ENCODE results near the gene PRADC1.

PRADC1 gene

GRCh38 chr2:73253400-73253799 lies 20.4 kb upstream of the PRADC1 start:
- H3K9me3 Mint-ChIP-seq: no peaks in the 10 kb centered on the region
- no peak for ATAC-seq
- H3K27me3 Mint-ChIP-seq: no peaks in the 10 kb centered on the region
- peaks cover 10% of the 10 kb centered on the region for H3K4me1 Mint-ChIP-seq
- no peak overlapping the region for H3K4me3 Mint-ChIP-seq
- no peak overlapping the region for H3K27ac Mint-ChIP-seq
- peaks cover 61% of the 10 kb centered on the region for H3K36me3 Mint-ChIP-seq

GRCh38 chr2:73252238-73253027 lies 19.4 kb upstream of the PRADC1 start:
- ATAC-seq: no peak
- H3K27ac Mint-ChIP-seq: no peak overlapping the region
- peaks cover 70% of the 10 kb centered on the region for H3K36me3 Mint-ChIP-seq

GRCh38 chr2:73250872-73251846 lies 18.1 kb upstream of the PRADC1 start:
- Mint-ChIP-seq H3K9me3 (no peaks in the 10 kb centered on the region), H3K27ac (no peak overlapping the region), H3K27me3 (no peaks in the 10 kb centered on the region), H3K36me3 (peaks cover 76% of the 10 kb centered on the region), H3K4me1 (peaks cover 7% of the 10 kb centered on the region), H3K4me3 (no peak overlapping the region)
- ATAC-seq: no peak

More at GRCh38 chr2:73252238-73253027, 19.4 kb upstream of the PRADC1 start:
- Mint-ChIP-seq H3K4me3 (no peak overlapping the region), H3K4me1 (peaks cover 10% of the 10 kb centered on the region), H3K9me3 (no peaks in the 10 kb centered on the region), H3K27me3 (no peaks in the 10 kb centered on the region)

- Mint-ChIP-seq H3K27ac (no peak overlapping the region), H3K4me1 (peaks cover 6% of the 10 kb centered on the region), H3K27me3 (no peaks in the 10 kb centered on the region), H3K4me3 (no peak overlapping the region), H3K9me3 (no peaks in the 10 kb centered on the region), H3K36me3 (peaks cover 77% of the 10 kb centered on the region)
- ATAC-seq: no peak
Observed at GRCh38 chr2:73249636-73250035, 16.6 kb upstream of the PRADC1 start.

GRCh38 chr2:73246850-73247249 lies 13.8 kb upstream of the PRADC1 start:
- no peaks in the 10 kb centered on the region for H3K9me3 Mint-ChIP-seq
- no peaks in the 10 kb centered on the region for H3K27me3 Mint-ChIP-seq
- H3K4me3 Mint-ChIP-seq: no peak overlapping the region
- ATAC-seq: no peak
- H3K27ac Mint-ChIP-seq: no peak overlapping the region
- H3K36me3 Mint-ChIP-seq: peaks cover 66% of the 10 kb centered on the region
- H3K4me1 Mint-ChIP-seq: peaks cover 6% of the 10 kb centered on the region

- ATAC-seq: no peak
- H3K4me1 Mint-ChIP-seq: peaks cover 6% of the 10 kb centered on the region
- no peak overlapping the region for H3K4me3 Mint-ChIP-seq
- H3K36me3 Mint-ChIP-seq: peaks cover 49% of the 10 kb centered on the region
- H3K27ac Mint-ChIP-seq: no peak overlapping the region
- no peaks in the 10 kb centered on the region for H3K9me3 Mint-ChIP-seq
- no peaks in the 10 kb centered on the region for H3K27me3 Mint-ChIP-seq
Observed at GRCh38 chr2:73244580-73244979, 11.5 kb upstream of the PRADC1 start.

GRCh38 chr2:73243884-73244570 lies 11.0 kb upstream of the PRADC1 start:
- no peak overlapping the region for H3K4me3 Mint-ChIP-seq
- ATAC-seq: no peak
- no peak overlapping the region for H3K27ac Mint-ChIP-seq
- H3K27me3 Mint-ChIP-seq: no peaks in the 10 kb centered on the region
- peaks cover 44% of the 10 kb centered on the region for H3K36me3 Mint-ChIP-seq
- no peaks in the 10 kb centered on the region for H3K9me3 Mint-ChIP-seq
- H3K4me1 Mint-ChIP-seq: peaks cover 6% of the 10 kb centered on the region

GRCh38 chr2:73239776-73240175 lies 6.7 kb upstream of the PRADC1 start:
- no peak overlapping the region for H3K4me3 Mint-ChIP-seq
- H3K9me3 Mint-ChIP-seq: no peaks in the 10 kb centered on the region
- no peak for ATAC-seq
- H3K4me1 Mint-ChIP-seq: peaks cover 32% of the 10 kb centered on the region
- no peaks in the 10 kb centered on the region for H3K27me3 Mint-ChIP-seq
- H3K36me3 Mint-ChIP-seq: peaks cover 23% of the 10 kb centered on the region
- H3K27ac Mint-ChIP-seq: no peak overlapping the region

- no peak for ATAC-seq
- H3K4me1 Mint-ChIP-seq: peaks cover 33% of the 10 kb centered on the region
- no peaks in the 10 kb centered on the region for H3K27me3 Mint-ChIP-seq
- H3K4me3 Mint-ChIP-seq: no peak overlapping the region
- H3K9me3 Mint-ChIP-seq: no peaks in the 10 kb centered on the region
- no peak overlapping the region for H3K27ac Mint-ChIP-seq
- H3K36me3 Mint-ChIP-seq: peaks cover 15% of the 10 kb centered on the region
Observed at GRCh38 chr2:73238976-73239375, 5.9 kb upstream of the PRADC1 start.

GRCh38 chr2:73238149-73238548 lies 5.1 kb upstream of the PRADC1 start:
- H3K27me3 Mint-ChIP-seq: no peaks in the 10 kb centered on the region
- ATAC-seq: no peak
- peaks cover 12% of the 10 kb centered on the region for H3K36me3 Mint-ChIP-seq
- H3K4me1 Mint-ChIP-seq: peaks cover 33% of the 10 kb centered on the region
- H3K27ac Mint-ChIP-seq: no peak overlapping the region
- no peaks in the 10 kb centered on the region for H3K9me3 Mint-ChIP-seq
- no peak overlapping the region for H3K4me3 Mint-ChIP-seq

- ATAC-seq: no peak
- Mint-ChIP-seq H3K4me1 (peaks cover 38% of the 10 kb centered on the region), H3K27ac (no peak overlapping the region), H3K9me3 (no peaks in the 10 kb centered on the region), H3K4me3 (no peak overlapping the region), H3K36me3 (peaks cover 12% of the 10 kb centered on the region), H3K27me3 (no peaks in the 10 kb centered on the region)
Observed at GRCh38 chr2:73237168-73237567, 4.1 kb upstream of the PRADC1 start.

- peaks cover 12% of the 10 kb centered on the region for H3K36me3 Mint-ChIP-seq
- no peaks in the 10 kb centered on the region for H3K9me3 Mint-ChIP-seq
- H3K4me1 Mint-ChIP-seq: peaks cover 38% of the 10 kb centered on the region
- H3K4me3 Mint-ChIP-seq: peak overlapping the region; percentile 97
- no peaks in the 10 kb centered on the region for H3K27me3 Mint-ChIP-seq
- H3K27ac Mint-ChIP-seq: peak overlapping the region; percentile 95
- ATAC-seq: no peak
Observed at GRCh38 chr2:73235315-73236028, 2.4 kb upstream of the PRADC1 start.

- peaks cover 38% of the 10 kb centered on the region for H3K4me1 Mint-ChIP-seq
- peaks cover 12% of the 10 kb centered on the region for H3K36me3 Mint-ChIP-seq
- peak within 1 kb of the TSS; percentile 95 for H3K27ac Mint-ChIP-seq
- peak; percentile 84 for ATAC-seq
- H3K9me3 Mint-ChIP-seq: no peaks in the 10 kb centered on the region
- H3K4me3 Mint-ChIP-seq: peak within 1 kb of the TSS; percentile 97
- H3K27me3 Mint-ChIP-seq: no peaks in the 10 kb centered on the region
Observed at GRCh38 chr2:73233932-73234832, 1.1 kb upstream of the PRADC1 start, which contains the start of gene CCT7. Gene CCT7 (plus strand): TSS chr2:73234308. CDS start chr2:73234379, 71 bp downstream.

Data from stimulated activated memory B cell treated with anti-CD40 and anti-IgM and Interleukin-4, amounts not matched to agents 10 μg/mL and 1 μg/mL and 100 μg/mL, for 72 hours (primary cell).